ENCODE results near the gene CPXM1. TPM values are rescaled to one million over a fixed set of nuclear protein-coding genes. Genes with fewer than 3 reads are reported as not detected.

The CPXM1 gene
- total and polyA plus RNA-seq, 10 of the 15 experiments (the other 5 are each of a cell fraction or from before 2014, with no cell fraction given) = 0.22 to 3.9 (median 0.63) TPM; not detected in 2

DNA sequence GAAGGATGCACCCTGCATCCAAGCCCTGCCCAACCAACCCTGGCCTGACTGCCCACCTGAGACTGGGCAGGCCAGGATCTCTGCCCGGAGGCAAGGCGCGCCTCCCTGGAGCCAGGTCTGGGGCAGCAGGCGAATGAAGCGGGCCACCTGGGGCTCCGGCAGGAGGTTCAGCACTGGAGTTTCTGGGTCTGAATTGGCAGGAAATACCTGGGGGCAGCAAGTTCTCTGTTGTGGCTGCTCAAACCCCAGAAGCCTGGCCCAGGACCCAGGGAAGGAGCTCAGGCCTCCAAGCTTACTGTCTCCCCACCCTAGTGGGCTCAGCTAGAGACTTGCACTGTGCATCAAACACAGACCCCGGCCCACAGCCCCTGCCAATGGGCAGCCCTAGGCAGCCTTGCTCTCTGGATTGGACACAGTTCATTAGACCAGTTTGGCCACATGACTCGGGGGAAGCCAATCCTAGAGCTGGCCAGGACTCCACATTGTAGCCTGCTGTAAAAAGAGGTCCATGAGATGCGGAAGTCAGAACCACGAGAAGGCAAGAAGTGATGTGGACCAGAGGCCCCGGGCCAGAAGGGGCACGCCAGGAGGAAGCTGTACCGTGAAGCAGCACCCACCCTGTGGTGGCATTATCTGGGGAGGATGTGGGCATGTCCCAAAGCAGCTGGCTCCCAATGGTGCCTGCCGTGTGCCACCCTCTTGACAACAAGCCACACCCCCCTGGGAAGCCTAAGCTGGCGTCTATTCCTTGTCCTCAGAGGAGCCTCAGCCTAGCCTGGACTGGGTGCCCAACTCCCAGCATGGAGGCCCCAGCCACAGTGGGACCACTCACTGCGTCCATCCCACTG, 3.1 kb downstream of the CPXM1 start:
- Histone ChIP-seq H3K9ac (ENCODE audit: control insufficient read depth, insufficient read depth, low read length) (no peak overlapping the region), H4K20me1 (ENCODE audit: control insufficient read depth, insufficient read depth) (no peaks in the 10 kb centered on the region), H3K79me2 (ENCODE audit: control insufficient read depth, insufficient read depth, low read length) (no peaks in the 10 kb centered on the region), H3K4me1 (ENCODE audit: control insufficient read depth, insufficient read depth, low read length) (no peaks in the 10 kb centered on the region), H3K4me3 (no peak overlapping the region), H3K9me3 (replicated peaks; ENCODE audit: control insufficient read depth, insufficient read depth, low read length) (no peaks in the 10 kb centered on the region), H2AFZ (ENCODE audit: control insufficient read depth, low read depth, low read length) (no peak overlapping the region), H3K36me3 (ENCODE audit: control insufficient read depth in 2 of 2, insufficient read depth in 2 of 2, low read length in 1 of 2) (no peaks in the 10 kb centered on the region), H3K27me3 (replicated peaks in 1 of 2; ENCODE audit: control insufficient read depth in 2 of 2, insufficient read depth in 2 of 2, low read length in 1 of 2) (peaks cover 12 to 13% of the 10 kb centered on the region in 2 experiments), H3K27ac (ENCODE audit: control insufficient read depth, insufficient read depth) (no peak overlapping the region), H3K4me2 (ENCODE audit: control insufficient read depth, insufficient read depth) (no peak overlapping the region)
- FAIRE-seq (no peak), DNase-seq (ENCODE audit: low read depth, low spot score) (no peak), ATAC-seq (no peak)
- in situ Hi-C loops (cut with MboI) = no loop called here
- intact Hi-C loops (cut with micrococcal nuclease; ENCODE audit: unreplicated experiment) = no loop called here
- CTCF ChIA-PET = no interaction called here
- POLR2A ChIA-PET = no interaction called here
- 46% methylated on average over 16 of the region's 16 CpGs for WGBS (ENCODE audit: insufficient coverage, insufficient replicate concordance, low lambda C conversion rate, missing lambda C conversion rate)
- RAD21 ChIA-PET (ENCODE audit: unreplicated experiment) = no interaction called here
- SMC1A ChIA-PET (ENCODE audit: uncharacterized antibody, unreplicated experiment) = no interaction called here
- BruUV-seq (replicated peaks) = no TSS peak
- TF ChIP-seq TARDBP (IDR thresholded peaks at IDR 0.05; ENCODE audit: borderline replicate concordance) (no peak), KDM1A (IDR thresholded peaks at IDR 0.05; ENCODE audit: borderline replicate concordance) (no peak), SPI1 (IDR thresholded peaks at IDR 0.05; ENCODE audit: borderline replicate concordance, insufficient read depth, low read depth, low read length) (no peak), FOXK2 (IDR thresholded peaks at IDR 0.05) (no peak), MXI1 (IDR thresholded peaks at IDR 0.05; ENCODE audit: low read depth, low read length) (no peak), WRNIP1 (IDR thresholded peaks at IDR 0.05; ENCODE audit: borderline replicate concordance, low read depth, low read length) (no peak), EED (IDR thresholded peaks at IDR 0.05; ENCODE audit: low read depth) (no peak), STAT3 (IDR thresholded peaks at IDR 0.05; ENCODE audit: low read depth, low read length) (no peak), SMAD1 (IDR thresholded peaks at IDR 0.05; ENCODE audit: low read depth, partially characterized antibody) (no peak), MEF2B (IDR thresholded peaks at IDR 0.05; ENCODE audit: partially characterized antibody, poor library complexity, severe bottlenecking) (no peak), EGR1 (IDR thresholded peaks at IDR 0.05; ENCODE audit: borderline replicate concordance in 1 of 2, low read depth in 2 of 2, low read length in 2 of 2) (no peak), NR2C2 (IDR thresholded peaks at IDR 0.05; ENCODE audit: borderline replicate concordance, control insufficient read depth, insufficient read length, low read depth) (no peak)
- TF ChIP-seq, protein P1, sequence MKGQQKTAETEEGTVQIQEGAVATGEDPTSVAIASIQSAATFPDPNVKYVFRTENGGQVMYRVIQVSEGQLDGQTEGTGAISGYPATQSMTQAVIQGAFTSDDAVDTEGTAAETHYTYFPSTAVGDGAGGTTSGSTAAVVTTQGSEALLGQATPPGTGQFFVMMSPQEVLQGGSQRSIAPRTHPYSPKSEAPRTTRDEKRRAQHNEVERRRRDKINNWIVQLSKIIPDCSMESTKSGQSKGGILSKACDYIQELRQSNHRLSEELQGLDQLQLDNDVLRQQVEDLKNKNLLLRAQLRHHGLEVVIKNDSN (IDR thresholded peaks at IDR 0.05; ENCODE audit: borderline replicate concordance, extremely low read length, insufficient read depth, low read depth, low read length) = no peak
- TF ChIP-seq, protein P2, sequence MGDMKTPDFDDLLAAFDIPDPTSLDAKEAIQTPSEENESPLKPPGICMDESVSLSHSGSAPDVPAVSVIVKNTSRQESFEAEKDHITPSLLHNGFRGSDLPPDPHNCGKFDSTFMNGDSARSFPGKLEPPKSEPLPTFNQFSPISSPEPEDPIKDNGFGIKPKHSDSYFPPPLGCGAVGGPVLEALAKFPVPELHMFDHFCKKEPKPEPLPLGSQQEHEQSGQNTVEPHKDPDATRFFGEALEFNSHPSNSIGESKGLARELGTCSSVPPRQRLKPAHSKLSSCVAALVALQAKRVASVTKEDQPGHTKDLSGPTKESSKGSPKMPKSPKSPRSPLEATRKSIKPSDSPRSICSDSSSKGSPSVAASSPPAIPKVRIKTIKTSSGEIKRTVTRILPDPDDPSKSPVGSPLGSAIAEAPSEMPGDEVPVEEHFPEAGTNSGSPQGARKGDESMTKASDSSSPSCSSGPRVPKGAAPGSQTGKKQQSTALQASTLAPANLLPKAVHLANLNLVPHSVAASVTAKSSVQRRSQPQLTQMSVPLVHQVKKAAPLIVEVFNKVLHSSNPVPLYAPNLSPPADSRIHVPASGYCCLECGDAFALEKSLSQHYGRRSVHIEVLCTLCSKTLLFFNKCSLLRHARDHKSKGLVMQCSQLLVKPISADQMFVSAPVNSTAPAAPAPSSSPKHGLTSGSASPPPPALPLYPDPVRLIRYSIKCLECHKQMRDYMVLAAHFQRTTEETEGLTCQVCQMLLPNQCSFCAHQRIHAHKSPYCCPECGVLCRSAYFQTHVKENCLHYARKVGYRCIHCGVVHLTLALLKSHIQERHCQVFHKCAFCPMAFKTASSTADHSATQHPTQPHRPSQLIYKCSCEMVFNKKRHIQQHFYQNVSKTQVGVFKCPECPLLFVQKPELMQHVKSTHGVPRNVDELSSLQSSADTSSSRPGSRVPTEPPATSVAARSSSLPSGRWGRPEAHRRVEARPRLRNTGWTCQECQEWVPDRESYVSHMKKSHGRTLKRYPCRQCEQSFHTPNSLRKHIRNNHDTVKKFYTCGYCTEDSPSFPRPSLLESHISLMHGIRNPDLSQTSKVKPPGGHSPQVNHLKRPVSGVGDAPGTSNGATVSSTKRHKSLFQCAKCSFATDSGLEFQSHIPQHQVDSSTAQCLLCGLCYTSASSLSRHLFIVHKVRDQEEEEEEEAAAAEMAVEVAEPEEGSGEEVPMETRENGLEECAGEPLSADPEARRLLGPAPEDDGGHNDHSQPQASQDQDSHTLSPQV (IDR thresholded peaks at IDR 0.05) = no peak
- TF ChIP-seq, protein P3, sequence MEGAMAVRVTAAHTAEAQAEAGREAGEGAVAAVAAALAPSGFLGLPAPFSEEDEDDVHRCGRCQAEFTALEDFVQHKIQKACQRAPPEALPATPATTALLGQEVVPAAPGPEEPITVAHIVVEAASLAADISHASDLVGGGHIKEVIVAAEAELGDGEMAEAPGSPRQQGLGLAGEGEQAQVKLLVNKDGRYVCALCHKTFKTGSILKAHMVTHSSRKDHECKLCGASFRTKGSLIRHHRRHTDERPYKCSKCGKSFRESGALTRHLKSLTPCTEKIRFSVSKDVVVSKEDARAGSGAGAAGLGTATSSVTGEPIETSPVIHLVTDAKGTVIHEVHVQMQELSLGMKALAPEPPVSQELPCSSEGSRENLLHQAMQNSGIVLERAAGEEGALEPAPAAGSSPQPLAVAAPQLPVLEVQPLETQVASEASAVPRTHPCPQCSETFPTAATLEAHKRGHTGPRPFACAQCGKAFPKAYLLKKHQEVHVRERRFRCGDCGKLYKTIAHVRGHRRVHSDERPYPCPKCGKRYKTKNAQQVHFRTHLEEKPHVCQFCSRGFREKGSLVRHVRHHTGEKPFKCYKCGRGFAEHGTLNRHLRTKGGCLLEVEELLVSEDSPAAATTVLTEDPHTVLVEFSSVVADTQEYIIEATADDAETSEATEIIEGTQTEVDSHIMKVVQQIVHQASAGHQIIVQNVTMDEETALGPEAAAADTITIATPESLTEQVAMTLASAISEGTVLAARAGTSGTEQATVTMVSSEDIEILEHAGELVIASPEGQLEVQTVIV (IDR thresholded peaks at IDR 0.05; ENCODE audit: borderline replicate concordance, partially characterized antibody) = no peak
